NCI-H1417 treated with DMSO at 0.1 percent for 48 hours (cell line): Measurements from ENCODE around the gene ALKBH6.

Experiments
- DNase-seq: peaks from one replicate; lab custom pipeline; 2025; lab: John Stamatoyannopoulos, UW

ALKBH6 gene

GRCh38 chr19:36030264-36031148 lies 16.5 kb upstream of the ALKBH6 start:
- DNase-seq: no peak

GRCh38 chr19:36028313-36029041 lies 14.5 kb upstream of the ALKBH6 start:
- DNase-seq: no peak

GRCh38 chr19:36027696-36028095 lies 13.7 kb upstream of the ALKBH6 start:
- DNase-seq: no peak

- DNase-seq: no peak
Observed at GRCh38 chr19:36026091-36026876, 12.3 kb upstream of the ALKBH6 start.

GRCh38 chr19:36025541-36025940 lies 11.5 kb upstream of the ALKBH6 start:
- DNase-seq: no peak

- DNase-seq: no peak
Observed at GRCh38 chr19:36023432-36023831, 9.4 kb upstream of the ALKBH6 start.

- DNase-seq: no peak
Observed at GRCh38 chr19:36019061-36019670, 5.2 kb upstream of the ALKBH6 start.

- DNase-seq: no peak
Observed at GRCh38 chr19:36013280-36014011, 567 bp downstream of the ALKBH6 start.

GRCh38 chr19:36010402-36010801 lies 3.6 kb downstream of the ALKBH6 start:
- no peak for DNase-seq

GRCh38 chr19:36009633-36010379 lies 4.2 kb downstream of the ALKBH6 start:
- no peak for DNase-seq

GRCh38 chr19:36009220-36009619 lies 4.8 kb downstream of the ALKBH6 start:
- no peak for DNase-seq

GRCh38 chr19:36008336-36008978 lies 5.6 kb downstream of the ALKBH6 start, which contains the start of gene SYNE4:
Gene SYNE4 (minus strand): TSS chr19:36008813. CDS start chr19:36008681, 132 bp downstream.
- no peak for DNase-seq

- no peak for DNase-seq
Observed at GRCh38 chr19:36006955-36007354, 7.1 kb downstream of the ALKBH6 start.

- DNase-seq: no peak
Observed at GRCh38 chr19:36003284-36003683, 10.7 kb downstream of the ALKBH6 start.

GRCh38 chr19:36001605-36002004 lies 12.4 kb downstream of the ALKBH6 start:
- no peak for DNase-seq

- DNase-seq: no peak
Observed at GRCh38 chr19:35996777-35997176, 17.2 kb downstream of the ALKBH6 start.

GRCh38 chr19:35995048-35995993 lies 18.7 kb downstream of the ALKBH6 start, which contains the start of gene SDHAF1:
Gene SDHAF1 (plus strand): TSS chr19:35995188. CDS start chr19:35995275, 87 bp downstream.
- peak; percentile 48 for DNase-seq

GRCh38 chr19:35993923-35994598 lies 20.0 kb downstream of the ALKBH6 start:
- DNase-seq: no peak
